ENCODE measurements around the gene FOXK1.

Gene FOXK1

DNA sequence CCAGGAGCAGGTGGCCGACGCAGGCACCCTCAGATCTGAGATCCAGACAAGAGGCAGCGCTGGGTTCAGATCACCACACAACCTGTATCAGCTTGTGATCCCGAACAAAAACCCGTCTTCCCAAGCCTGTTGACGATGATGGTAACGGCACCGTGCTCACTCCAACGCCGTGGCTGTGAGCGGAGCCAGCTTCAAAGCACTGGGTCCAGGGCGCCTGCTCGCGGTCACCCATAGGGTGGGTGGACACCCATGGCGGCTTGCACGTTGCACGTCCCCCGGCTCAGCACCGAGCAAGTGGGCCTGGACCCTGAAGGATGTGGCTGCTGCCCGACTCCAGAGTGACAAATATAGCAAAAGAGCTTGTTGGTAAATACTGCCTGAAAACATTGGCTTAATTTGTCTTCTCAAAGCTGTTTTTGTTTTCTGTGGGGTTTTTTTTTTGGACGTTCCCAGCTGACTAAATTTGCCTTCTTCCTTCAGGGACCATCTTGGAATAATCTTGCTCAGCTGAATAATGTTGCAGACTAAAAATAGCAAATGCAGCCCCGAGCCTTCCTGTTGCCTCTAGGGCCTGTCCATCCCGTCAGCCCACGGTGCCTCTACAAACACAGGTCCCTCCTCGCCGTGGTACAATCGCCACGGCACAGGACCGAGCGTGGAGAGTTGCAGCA is 41.0 kb downstream of the FOXK1 start:
- no peak for DNase-seq (ENCODE audit: low spot score)

DNA sequence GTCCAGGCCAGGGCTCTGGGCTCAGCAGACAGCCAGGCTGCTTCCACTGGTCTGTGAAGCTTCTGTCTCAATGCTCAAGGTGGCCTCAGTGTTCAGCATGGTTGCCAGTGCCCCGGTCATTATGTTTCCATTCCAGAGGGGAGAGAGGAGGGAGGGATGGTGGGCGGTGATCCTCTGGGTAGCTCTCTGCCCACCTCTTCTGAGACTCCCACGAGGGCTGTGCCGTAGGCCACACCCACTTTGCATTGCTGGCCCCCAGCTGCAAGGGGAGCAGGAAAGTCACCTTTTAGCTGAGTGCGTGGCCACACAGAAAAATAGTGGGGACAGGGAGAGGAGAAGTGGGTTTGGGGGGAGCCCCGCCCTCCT is 42.5 kb downstream of the FOXK1 start:
- no peak for DNase-seq (ENCODE audit: low spot score)

DNA sequence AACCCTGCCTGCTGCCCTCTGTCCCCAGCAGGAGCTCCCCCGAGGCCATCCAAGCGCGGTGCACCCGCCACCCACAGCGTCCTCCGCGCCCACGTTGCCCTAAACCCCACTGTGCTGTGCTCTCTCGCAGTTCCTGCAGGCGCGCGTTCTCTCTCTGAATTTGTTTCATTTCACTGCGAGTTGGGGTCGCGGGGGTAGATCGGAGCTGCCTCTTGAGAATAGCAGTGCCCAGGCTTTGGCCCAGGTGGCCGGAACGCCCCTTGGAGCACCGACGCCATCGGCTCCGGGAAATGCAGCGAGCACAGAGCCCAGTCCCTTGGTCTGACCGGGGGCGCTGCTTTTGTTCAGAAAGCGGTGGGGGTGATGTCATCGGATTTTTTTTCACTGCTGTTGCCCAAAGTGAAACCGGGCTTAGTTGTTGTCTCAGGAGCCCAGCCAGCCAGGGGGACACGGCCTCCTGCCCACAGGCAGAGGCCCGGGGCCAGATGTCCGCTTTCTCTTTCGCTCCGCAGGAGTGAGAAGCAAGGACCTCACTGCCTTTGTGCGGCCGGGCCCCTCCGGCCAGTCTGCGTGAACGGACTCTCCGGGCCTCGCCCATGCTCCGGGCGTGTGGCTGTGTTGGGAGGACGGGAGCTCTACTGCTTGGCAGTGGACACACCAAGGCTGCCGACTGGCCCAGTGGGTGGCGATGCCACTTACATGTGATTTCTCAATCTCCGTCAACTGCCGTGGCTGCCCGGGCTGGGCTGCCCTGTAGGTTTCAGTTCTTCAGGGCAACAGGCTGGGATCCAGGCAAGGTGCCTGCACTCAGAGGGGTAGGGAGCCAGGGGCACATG is 43.1 kb downstream of the FOXK1 start:
- DNase-seq (ENCODE audit: low spot score), result peak; percentile 47

DNA sequence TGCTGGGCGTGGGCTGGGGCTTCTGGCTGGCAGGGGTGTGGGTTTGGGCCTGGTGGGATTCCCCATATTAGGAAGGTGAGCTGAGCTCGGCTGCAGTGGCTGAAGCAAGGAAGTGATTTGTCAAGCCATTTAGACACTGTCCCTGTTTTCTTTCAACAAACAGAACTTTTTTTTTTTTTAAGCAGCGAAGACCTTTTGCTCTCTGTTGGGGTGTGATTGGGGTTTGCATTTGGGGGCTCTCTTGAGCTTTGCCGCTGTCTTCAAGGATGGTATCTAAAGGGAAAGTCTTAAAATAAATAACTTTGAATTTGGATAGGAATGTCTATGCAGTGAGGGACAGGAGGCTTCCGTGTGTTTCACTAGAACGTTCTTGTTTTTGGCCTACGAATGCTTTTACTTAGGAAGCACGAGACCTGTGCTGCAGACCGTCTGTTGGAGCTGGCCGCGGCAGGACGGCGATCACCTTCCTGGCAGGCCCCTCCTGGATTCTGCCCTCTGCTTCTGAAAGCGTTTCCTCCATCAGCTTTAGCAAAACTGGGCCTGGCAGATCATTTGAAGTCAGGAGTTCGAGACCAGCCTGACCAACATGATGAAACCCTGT is 43.9 kb downstream of the FOXK1 start:
- DNase-seq (ENCODE audit: low spot score), result no peak

DNA sequence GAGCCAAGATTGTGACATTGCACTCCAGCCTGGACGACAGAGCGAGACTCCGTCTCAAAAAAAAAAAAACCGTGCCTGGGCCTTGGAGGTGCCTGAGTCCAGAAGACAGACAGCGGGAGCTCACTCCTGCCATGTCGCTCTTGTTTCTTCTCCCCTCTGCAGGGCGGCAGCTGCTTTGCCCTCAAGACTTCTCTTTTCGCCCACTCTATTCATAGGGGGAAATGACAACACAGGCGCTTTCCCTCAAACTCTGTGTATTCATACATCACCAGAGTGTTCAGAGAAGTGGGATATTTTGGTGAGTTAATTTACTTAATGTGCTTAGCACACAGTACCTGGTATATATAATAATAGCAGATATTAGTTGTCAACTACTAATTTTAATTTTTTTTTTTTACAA is 44.5 kb downstream of the FOXK1 start:
- DNase-seq (ENCODE audit: low spot score), result no peak

DNA sequence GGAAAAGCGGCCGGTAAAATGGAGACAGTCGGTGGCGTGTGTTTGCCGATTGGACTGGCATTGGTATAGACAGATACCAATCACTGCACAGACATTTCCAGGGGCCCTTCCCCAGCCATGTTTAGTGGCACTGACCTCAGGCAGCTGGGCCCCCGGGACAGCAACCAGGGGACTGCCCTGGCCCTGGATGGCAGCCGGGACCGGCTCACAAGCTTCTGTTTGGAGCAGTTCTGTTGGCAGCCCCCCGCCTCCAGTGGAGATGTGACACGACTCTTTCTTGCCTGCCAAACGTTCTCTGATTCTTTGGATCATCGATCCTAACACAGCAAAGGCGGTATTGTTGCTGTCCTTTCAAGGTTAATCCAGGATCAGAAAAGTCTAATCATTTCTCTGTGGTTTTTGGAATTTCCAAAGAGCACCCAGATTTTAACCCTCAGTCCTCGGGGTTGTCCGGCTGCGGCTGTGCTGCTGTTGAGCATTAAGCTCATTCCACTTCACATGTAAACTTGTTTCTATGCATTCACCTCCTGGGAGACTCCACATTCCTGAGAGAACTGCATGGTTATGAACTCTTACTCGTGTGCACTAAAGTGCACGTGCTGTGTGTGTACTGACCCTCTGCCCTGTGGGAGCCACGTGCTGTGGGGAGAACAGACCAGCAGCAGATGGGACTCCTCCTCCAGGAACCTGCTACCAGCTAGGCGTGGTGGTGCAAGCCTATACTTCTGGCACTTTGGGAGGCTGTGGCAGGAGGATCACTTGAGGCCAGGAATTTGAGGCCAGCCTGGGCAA is 46.0 kb downstream of the FOXK1 start:
- DNase-seq (ENCODE audit: low spot score), result no peak

DNA sequence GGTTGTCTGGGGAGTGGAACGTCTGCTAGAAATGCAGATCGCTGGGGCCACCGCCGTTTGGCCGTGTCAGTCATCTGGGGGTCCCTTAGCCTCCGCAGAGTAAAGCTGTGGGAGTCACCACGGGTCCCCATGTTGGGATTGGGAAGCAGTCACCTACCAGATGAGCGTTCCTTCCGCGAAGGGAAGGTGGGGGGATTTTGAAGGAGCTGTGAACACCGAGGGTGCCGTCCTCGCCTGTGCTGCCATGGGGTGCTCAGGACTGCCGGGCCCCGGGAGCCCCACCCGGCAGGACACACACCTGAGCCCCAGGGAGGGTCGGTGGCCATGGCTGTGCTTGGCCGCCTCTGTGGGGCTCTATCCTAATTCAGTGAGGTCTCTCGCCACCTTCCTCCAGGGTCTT is 47.2 kb downstream of the FOXK1 start:
- no peak for DNase-seq (ENCODE audit: low spot score)

DNA sequence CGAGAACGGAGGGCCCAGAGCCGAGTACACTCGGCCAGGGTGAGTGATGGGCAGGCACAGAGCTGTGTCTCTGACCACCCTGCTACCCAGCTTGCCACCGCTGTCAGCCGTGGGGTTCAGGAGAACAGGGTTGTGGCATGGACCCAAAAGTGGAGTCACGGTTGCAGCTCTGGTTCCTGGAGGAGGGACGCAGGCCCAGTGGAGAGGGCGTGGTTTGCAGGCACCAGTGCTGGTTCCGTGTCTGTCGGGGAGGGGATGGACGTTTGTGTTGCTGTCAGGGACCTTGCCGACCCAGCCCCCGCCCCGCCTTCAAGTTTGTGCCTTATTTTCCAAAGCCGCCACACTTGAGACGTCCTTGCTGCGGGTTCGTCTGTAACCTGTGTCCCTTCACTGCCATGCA is 48.2 kb downstream of the FOXK1 start:
- DNase-seq (ENCODE audit: low spot score), result no peak

DNA sequence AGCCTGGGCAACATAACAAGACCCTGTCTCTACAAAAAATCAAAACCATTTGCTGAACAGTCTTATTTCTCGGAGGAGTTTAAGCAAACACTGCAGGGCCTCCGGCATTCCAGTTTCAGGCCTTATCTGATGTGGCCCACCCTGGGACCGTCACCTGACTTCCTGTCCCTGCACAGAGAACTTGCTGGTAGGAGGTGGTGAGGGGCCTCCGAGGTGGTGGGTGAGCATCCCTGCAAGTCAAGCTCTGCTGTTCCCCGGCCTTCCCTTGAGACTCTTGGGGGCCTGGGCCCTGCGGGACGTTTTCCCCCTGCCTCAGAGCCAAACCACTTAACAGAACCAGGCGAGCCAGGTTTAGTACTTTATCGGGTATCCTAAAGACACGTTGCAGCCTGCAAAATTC is 48.9 kb downstream of the FOXK1 start:
- DNase-seq (ENCODE audit: low spot score), result no peak

DNA sequence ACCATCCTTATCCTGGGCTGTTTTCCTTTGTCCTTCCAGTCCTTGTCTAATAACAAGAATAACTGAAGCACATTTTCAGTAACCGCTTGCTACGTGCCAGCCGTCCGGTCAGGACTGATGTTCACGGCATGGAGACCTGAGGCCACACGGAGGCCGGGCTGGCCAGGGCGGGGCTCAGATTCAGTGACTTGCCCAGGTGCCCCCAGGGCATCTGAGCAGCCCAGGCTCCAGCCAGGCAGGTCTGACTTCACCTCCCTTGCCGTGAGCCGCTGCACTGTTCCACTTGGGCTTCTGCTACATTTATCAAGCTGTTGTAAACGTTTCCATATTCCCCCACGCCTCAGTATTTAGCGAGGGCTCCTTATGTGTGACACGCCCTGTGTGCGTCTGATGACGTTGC is 49.7 kb downstream of the FOXK1 start:
- DNase-seq (ENCODE audit: low spot score), result no peak

DNA sequence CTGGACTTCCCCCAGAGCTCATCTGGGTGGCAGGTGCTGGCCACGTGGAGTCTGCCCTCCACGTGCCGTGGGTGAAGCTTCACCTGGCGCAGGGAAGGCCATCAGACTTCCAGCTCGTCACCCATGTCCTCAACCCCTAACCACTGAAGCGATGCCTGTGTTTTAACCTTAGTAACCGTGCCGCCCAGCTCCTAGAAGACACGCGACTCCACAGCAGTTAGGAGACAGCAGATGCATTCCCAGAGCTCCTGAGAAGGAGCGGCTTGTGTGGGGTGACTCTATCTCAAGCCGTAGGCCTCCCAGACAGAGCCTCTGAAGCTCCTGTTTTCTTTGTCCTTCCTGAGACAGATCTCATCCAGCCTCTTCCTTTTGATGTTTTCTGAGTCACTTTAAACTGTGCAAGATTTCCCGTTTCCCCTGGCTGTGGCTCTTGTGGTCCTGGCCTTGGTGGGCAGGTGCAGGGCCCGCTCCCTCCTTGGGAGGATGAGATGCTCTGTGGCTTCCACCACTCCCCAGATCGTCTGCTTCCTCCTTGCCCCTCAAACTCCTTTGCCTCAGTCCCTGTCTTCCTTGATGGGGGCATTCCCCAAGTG is 51.9 kb downstream of the FOXK1 start:
- no peak for DNase-seq (ENCODE audit: low spot score)

DNA sequence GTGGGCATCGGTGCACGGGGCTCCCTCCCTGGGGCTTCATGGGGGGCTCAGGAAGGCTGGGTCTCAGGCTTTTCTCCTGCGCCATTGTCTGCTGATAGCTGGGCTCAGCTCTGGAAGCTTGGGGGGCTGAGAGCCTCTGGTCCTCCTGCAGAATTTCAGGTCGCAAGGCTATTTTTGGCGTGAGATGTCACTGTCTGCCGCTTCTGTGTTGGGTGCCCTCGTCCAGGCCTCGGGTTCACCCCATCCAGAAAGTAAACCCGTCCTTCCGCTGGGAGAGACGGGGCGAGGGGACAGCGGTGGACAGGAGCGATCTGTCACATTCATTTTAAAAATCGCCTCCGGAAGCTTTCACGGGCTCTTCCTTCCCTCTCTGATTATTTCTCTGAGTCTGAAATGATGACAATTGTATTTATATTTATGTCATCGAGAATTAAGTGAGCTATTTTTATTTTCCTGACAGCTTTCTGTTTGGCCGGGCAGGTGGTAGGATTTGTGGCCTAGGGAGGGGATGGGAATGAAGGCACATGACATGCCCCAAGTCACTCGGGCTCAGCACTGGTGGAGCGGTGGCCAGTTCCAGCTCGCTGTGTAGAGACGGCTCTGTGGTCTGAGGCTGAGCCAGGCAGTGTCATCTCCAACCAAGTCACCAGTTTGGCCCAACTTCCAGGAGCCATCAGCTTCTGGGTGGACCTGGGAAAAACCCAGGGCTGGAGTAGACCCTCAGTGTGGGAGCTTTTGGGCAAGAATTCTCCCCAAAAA is 52.7 kb downstream of the FOXK1 start:
- DNase-seq (ENCODE audit: low spot score), result no peak

DNA sequence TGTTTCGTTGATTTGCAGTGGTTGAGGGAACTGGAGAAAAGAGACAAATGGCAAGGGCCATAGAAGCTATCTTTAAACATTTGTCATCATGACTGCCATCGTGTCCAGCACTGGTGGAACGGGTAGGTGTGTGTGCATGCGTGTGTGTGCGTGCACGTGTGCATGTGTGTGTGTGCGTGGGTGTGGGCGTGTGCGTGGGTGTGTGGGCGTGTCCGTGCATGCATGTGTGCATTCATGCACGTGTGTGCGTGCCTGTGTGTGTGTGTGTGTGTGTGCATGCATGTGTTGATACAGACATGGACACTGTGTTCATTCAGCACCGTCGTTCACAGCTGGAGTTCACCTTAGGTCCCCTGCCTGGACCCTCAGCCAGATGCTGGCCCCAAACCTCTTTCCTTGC is 55.2 kb downstream of the FOXK1 start:
- DNase-seq (ENCODE audit: low spot score), result no peak

DNA sequence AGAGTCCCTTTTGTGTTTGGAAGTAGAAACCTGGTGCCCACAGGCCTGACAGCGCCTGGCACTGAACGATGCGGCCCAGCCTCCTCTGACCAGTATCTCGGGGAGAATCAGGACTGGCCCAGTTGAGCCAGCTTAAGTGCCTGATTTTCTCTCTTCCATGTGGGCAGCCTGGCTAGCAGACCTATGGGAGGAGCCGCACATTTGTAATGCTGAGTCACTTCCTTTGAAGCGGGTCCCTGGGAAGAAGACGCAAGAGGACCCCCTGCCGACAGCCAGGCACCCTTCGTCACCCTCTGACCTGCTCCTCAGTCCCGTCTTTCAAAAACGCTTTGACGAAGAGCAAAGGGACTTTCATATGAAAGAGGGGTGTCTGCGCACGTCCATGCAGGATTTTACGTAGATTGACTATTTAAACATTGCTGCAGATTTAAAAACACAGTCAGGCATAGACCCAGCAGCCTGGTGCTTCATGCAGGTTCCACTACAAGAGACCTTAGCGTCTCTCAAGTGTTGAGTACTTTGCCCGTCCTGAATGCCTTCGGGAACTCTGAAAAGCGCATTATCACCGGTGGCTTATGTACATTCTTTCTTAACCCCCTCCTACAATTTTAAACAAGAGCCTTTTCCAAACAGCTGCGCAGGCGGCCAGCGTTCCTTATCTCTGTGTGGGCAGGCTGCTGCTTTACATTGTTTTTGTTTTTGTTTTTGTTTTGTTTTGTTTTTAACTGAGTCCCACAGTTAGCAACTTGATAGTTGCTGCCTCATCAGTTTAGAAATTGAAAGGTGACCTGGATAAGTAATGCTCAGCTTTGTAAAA is 56.8 kb downstream of the FOXK1 start:
- DNase-seq (ENCODE audit: low spot score), result peak; percentile 35

DNA sequence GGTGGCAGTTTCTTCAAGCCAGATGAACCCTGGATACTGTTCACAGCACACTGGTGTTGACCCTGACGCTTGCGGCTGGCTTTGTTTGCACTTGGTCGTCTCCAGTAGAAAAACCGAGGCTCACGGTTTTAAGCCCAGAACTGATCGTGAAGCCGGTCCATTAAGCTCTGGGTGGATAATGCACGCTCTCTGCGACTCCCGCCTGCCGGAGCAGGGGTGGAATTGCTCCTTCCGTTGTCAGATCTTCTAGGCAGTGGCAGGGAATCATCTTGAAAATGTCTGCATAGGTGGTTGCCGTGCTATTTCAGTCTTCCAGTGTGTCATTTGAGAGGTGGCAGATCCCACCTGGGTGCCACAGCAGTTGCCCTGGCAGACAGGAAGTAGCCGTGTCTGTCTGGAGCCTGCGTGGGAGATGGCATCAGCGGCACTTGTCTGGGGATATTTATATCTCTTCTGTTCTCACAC is 57.5 kb downstream of the FOXK1 start:
- no peak for DNase-seq (ENCODE audit: low spot score)

DNA sequence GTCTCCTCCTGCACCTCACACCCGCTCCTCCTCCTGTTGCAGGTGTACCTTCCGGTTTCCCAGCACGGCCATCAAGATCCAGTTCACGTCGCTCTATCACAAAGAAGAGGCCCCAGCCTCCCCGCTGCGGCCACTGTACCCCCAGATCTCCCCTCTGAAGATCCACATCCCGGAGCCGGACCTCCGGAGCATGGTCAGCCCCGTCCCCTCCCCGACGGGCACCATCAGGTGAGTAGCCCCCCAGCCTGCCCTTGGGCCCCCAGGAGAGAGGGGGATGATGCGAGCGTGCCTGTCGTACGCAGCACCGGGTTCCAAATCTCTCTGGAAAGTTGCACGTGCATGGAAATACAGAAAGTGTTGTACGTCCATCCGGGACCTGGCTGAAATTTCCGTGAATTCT is 58.7 kb downstream of the FOXK1 start:
- DNase-seq (ENCODE audit: low spot score), result no peak

DNA sequence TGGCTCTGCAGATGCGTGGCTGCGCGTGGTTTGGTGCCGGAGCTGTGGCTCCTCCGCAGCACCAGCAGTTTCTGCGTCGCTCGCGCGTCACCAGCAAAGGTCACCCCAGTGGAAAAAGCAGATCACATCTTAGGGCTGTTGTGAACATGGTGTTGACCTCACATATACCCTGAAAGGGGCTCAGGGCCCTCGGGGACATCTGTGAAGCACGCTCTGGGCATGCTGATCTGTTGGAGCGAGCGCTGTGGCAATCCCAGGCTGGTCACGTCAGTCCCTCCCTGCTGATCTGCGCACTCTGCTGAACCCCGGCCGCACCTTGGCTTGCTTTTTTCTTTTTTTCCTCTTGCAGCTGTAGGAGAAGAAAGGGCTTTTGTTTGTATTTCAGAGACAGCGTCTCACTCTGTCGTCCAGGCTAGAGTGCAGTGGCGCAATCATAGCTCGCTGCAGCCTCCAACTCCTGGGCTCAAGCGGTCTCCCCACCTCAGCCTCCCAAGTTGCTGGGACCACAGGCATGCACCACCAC is 60.0 kb downstream of the FOXK1 start:
- DNase-seq (ENCODE audit: low spot score), result no peak

DNA sequence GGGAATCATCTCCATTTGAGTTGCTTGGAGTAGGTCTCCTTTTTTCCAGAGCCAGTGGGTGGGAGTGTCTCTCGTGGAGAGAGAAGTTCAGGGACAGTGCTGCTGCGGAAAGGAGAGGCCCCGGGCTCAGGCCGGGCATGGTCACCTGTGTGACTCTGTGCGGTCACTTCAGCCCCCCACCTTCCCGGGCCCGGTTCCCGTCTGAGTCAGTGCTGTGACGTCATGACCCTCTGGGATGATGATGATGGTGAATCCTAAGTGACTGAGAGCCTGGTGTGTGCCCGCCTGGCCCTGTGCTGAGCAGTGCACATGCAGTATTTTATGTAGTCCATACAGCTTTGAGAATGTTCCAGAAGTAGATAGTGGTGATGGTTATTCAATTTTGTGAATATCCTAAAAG is 60.8 kb downstream of the FOXK1 start:
- DNase-seq (ENCODE audit: low spot score), result no peak

DNA sequence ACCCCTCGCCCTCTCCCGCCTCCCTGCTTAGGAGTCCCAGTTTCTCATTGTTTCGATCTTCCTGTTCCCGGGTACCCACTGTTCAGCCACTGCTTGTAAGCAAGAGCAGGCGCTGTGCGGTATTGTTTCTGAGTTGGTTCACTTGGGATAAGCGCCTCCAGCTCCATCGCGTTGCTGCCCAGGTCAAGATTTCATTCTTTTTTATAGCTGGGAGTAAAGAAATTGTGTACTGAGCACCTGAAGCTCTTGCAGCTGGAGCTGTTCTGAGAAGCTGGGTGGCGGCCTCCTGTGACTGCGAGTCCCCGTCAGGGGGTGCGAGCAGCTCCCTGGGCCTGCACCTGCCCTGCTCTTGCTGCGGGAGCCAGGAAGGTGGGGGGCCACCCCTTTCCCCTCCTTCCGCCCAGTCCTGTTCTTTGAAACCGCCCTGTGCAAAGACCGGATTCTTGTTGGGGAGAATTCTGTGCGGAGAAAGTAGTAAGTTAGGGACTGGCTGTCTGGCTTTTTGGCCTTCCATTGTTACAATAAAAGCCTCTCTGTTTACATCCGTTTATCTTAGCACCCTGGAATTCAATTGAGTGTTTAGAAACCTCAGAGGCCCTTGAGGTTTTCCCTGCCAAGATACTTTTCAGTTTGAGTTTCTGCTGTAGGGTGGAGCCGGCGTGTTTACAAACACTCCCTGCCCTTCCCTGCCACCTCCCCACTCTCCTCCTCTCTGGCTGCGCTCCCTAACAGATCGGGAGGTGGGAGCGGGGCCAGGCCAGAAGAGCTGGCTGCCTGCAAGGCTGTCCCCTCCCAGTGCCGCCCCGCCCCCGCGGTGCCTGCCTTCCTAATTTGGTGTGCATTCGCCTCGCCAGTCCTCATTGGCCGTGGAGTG is 62.5 kb downstream of the FOXK1 start:
- peak; percentile 59 for DNase-seq (ENCODE audit: low spot score)
